ENCODE data around the gene PDE9A.

DNA sequence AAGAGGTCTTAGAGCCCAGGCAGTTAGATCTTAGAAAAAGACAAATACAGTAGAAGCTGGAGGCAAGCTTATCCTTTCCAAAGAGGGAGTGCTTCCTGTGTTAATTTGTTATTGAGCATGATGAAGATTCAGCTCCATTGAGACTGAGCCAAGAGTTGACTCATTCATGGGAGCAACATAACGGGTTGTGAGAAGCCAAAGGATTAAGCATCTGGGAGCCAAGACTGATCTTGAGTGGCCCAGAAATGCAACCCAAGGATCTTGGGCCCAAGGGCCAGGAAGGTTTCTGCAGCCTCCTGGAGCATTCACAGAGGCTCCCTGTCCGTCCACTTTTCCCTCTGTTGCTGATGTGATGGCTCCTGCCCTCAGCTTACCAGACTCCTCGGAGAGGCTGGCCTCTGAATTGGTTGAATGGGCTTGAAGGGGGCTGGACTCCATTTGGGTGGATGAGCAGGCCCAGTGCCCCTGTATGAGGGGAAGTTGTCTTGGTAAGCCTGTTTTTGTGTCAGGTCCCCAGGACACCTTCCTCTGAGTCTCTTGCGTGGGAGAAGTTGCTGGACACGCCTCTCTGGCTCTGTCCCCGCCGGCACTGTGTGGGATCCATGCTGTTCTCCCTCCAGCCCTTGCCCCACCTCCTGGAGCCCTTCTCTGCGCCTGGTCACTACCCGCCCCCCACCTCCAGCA, 42.4 kb downstream of the PDE9A start:
- TF ChIP-seq, protein P1, sequence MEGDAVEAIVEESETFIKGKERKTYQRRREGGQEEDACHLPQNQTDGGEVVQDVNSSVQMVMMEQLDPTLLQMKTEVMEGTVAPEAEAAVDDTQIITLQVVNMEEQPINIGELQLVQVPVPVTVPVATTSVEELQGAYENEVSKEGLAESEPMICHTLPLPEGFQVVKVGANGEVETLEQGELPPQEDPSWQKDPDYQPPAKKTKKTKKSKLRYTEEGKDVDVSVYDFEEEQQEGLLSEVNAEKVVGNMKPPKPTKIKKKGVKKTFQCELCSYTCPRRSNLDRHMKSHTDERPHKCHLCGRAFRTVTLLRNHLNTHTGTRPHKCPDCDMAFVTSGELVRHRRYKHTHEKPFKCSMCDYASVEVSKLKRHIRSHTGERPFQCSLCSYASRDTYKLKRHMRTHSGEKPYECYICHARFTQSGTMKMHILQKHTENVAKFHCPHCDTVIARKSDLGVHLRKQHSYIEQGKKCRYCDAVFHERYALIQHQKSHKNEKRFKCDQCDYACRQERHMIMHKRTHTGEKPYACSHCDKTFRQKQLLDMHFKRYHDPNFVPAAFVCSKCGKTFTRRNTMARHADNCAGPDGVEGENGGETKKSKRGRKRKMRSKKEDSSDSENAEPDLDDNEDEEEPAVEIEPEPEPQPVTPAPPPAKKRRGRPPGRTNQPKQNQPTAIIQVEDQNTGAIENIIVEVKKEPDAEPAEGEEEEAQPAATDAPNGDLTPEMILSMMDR (IDR thresholded peaks at IDR 0.05), result no peak
- TF ChIP-seq POLR2AphosphoS5 (IDR thresholded peaks at IDR 0.05) (no peak), POLR2A (IDR thresholded peaks at IDR 0.05) (no peak)
